ENCODE measurements around the gene CNTFR.

The CNTFR gene

DNA sequence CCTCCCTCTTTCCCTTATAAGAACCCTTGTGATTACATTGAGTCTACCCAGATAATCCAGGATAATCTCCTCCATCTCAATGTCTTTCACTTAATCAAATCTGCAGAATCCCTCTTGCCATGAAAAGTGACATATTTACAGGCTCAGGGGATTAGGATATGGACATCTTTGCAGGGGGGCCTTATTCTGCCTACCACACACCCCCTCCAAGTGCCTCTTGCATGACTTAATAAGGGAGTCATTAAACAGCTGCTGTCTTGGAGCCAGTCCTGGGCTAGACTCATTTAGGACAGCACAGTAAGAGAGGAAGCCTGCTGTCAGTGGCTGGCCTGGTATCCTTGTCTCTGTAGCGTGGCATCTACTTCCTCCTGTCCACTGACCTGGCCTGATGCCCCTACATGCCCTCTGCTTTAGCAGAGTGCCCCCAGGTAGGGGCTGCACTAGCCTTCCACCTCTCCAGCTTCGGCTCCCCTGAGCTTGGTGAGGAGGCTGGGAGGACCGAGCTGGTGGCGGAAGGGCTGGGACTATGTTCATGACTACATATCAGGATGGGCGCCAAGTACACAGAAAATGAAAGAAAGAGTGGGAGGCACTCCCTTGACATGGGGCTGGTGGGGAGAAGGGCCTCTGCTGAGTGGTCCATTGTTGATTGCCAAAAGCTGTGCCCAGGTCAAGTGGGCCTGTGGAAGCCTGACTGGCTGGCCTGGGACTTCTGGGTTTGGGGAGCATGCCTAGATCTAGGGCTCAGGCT lies 84.0 kb downstream of the CNTFR start:
- no peak for DNase-seq

DNA sequence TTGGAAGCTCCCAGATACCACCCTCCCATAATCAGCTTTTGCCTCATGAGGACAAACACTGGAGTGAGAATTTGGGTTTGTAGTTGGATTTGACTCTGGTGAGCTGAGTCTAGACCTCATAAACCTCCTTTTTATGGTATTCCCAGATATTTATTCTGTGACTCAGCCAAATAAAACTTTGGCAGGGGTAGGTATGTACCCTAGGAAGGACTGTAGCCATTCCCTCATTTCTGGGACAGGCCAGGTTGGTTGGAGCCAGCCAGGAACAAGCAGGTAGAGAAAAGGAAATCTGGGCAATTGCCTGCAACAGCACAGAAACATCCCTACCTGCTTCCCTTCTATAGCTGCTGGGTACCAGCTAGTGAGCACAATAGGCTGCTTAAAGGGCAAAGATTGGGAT lies 86.1 kb downstream of the CNTFR start:
- DNase-seq: no peak

- no peak for DNase-seq
Measured at GRCh38 chr9:34502891-34503290, 86.6 kb downstream of the CNTFR start.

DNA sequence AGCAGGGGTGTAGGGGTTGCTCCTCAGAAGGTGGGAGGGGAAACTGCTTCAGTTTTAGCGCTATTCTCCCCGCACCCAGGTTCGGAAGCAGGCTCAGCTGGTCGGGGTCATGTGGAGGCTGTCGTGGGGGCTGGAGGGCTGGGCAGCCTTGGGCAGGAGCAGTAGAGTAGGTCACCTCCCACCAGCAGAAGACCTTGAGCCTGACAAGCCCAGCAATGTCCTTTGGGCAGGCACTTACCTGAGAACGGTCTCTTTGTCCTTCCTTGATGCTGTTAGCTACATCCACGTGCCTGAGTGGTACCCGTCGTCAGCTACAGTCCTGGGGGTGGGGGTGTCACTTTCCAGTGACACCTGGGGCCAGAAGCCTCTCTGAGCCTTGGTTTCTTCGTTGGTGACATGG lies 87.1 kb downstream of the CNTFR start:
- no peak for DNase-seq

- DNase-seq: no peak
Measured at GRCh38 chr9:34501889-34502425, 87.6 kb downstream of the CNTFR start.

Data from CD4-positive, alpha-beta T cell treated with Interferon alpha-2 for 1 hour (primary cell).